Stimulated activated CD4-positive, alpha-beta T cell treated with anti-CD3 and anti-CD28 coated beads, Interleukin-12 subunit alpha, Interleukin-12 subunit beta, amount 100 ng/mL, for 4 hours (primary cell): ENCODE data around the gene FAM161B.
"Not testable (repeated sequence)": the region's sequence is repeated elsewhere in the genome, so short reads cannot be mapped to it uniquely, and the experiment has no call there.

Experiments
- DNase-seq: peaks from one replicate; pipeline ENCODE4 v3.0.0-alpha.2; 2020

The FAM161B gene, protein sequence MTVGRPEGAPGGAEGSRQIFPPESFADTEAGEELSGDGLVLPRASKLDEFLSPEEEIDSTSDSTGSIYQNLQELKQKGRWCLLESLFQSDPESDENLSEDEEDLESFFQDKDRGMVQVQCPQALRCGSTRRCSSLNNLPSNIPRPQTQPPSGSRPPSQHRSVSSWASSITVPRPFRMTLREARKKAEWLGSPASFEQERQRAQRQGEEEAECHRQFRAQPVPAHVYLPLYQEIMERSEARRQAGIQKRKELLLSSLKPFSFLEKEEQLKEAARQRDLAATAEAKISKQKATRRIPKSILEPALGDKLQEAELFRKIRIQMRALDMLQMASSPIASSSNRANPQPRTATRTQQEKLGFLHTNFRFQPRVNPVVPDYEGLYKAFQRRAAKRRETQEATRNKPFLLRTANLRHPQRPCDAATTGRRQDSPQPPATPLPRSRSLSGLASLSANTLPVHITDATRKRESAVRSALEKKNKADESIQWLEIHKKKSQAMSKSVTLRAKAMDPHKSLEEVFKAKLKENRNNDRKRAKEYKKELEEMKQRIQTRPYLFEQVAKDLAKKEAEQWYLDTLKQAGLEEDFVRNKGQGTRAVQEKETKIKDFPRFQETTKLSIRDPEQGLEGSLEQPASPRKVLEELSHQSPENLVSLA

DNA sequence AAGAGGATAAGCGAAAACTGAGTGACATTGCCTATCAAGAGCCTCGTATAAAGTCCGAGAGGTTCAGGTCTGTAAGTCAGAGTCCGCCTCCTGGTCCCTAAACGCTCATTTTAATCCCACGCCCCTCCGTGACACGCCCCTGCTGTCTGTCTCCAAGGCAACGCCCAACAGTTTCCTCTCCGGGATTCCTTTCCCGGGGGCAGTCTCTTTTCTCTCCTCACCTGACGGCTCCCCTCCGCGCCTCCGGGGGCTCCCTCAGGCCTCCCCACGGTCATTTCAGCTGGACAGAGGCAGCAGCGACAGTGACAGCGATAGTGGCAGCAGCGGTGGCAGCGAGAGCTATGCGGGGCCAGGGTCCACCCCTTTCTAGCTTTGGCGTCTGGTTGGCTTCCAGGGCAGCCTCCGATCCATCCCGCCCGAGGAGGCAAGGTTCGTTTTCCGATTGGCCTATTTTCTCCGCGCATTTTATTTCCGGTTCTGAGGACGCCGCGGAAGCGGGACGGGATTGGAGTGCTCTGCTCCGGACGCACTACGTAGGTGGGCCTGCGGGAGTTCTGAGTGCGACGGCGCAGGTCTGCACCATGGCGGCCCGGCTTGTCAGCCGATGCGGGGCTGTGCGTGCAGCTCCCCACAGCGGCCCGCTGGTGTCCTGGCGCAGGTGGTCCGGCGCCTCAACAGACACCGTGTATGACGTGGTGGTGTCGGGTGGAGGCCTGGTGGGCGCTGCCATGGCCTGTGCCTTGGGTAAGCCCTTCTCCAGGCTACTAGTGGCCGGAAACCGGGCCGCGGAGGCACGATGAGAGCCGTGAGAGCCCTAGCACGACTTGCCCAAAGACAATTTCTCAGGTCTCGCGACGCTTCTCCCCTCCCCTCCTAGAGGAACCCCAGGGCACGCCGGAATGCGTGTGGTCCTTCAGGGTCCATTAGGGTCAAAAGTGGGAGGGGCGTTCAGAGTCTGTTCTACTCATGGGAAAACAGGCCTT lies at the start of gene FAM161B, which contains the start of gene COQ6:
Gene FAM161B (minus strand): TSS at position 343 of the 983 bp plus-strand sequence. CDS start 68 bp downstream, at position 275.
Gene COQ6 (plus strand): TSS at position 551 of the 983 bp plus-strand sequence. CDS start 31 bp downstream, at position 582.
- DNase-seq, result peak; percentile 80

DNA sequence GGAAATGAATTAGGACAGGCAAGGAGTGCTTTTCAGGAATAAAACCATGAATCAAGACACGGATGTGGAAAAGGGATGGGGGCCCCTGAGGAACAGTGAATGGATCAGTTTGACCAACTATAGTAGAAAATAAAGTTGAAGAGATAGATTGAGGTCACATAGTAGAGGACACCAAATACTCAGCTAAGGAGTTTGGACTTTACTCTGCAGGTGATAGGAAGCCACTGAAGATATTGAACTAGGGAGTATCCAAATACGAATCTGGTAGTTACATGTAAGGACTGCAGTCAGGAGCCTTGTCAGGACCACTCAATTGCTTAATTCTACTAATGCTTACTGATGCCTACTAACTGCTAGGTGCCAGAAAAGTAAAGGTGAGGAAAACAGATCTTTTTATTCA lies 48.8 kb upstream of the FAM161B start:
- no peak for DNase-seq

DNA sequence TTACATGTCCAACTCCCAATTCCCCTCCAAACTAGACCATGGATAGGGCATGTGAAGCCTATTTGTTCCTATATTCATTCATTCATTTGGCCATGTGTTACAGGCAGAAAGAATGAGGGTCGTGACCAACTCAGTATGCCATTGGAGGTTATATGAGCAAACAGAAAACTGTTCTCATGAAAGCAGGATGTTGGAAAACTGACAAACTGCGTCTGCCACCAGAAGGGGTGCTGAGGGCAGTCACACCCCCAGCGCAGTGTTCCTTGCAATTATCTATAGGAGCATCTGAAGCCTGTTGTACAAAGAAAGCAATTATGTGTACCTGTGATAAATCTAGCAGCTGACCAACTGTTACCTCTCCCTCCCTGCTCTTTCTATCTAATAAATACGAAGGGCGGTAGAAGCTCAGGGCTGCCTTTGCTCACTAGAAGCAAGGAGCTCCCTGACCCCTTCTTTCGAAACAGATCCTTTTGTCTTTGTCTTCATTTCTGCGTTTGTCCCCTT lies 48.1 kb upstream of the FAM161B start:
- no peak for DNase-seq

DNA sequence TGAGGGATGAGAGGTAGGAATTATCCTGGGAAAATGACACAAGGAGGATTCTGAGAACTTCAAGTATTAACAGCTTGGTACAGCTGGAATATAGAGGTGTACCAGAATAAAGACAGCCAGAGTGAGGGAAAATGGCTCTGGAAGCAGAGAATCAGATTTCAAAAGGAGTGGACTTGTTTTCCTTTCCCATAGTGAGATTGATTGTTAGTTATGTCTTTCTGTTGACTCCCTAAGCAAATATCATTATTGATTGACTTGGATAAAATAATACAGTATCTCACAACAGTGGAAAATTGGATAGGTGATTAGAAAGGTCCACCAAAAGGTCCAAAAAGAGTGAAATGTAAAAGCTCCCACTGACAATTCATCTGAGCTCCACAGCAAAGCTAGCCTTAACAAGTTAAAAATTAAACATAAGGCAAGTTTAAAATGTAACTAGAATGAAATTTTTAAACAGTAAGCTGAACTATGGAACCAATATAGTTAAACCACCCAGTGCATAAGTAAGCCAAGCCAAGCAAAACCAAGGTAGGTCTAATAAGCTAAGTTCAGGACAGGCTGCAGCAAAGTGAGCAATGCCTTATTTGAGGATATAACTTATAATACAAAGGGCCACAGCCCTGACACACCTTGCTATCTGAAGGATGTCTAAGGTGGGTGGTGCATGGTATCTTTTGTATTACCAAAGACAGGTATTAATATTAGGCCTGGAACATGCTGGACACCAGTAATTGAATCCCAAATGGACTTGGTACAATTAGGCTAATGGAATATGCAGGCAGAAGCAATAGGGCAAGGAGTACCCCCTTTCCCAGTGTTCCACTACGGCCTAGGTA lies 47.4 kb upstream of the FAM161B start:
- DNase-seq, result no peak

DNA sequence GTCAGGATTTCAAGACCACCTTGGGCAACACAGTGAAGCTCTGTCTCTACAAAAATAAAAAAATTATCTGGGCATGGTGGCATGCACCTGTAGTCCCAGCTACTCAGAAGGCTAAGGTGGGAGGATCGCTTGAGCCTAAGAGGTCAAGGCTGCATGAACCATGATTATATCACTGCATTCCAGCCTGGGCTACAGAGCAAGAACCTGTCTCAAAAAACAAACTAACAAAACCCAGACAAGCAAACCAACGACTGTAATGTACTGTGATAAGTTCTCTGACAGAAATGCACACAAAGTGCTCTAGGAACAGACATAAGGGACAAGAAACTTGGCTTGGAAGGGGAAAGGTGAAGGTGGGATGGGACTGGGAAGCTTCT lies 46.8 kb upstream of the FAM161B start:
- no peak for DNase-seq

DNA sequence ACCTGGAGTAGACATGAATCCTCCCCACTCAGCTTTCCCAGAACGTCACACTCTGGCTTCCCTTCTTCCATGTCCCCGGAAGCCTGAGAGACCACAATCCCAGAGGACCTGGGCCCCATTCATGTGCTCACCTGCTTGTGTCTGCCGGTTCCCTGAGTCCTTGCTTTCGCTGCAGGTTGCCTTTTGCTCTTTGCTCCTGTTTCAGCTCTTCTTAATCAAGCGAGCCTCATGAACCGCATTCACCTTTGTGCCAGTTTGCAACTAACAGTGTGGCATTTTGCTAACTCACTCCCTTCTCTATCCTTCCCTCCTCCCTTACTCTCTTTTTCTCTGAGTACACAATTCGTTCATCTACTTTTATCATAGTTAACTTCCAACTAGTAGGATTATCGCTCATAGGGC lies 46.1 kb upstream of the FAM161B start:
- no peak for DNase-seq

DNA sequence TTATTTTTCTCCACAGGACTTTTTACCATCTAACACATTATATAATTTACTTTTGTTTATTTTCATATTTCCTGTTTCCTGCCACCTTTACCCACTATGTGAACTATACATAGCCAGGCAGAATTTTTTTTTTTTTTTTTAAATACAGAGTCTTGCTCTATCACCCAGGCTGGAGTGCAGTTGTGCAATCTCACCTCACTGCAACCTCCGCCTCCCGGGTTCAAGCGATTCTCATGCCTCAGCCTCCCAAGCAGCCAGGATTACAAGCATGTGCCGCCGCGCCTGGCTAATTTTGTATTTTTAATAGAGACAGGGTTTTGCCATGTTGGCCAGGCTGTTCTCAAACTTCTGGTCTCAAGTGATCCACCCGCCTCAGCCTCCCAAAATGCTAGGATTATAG lies 45.0 kb upstream of the FAM161B start:
- DNase-seq, result not testable (repeated sequence)

DNA sequence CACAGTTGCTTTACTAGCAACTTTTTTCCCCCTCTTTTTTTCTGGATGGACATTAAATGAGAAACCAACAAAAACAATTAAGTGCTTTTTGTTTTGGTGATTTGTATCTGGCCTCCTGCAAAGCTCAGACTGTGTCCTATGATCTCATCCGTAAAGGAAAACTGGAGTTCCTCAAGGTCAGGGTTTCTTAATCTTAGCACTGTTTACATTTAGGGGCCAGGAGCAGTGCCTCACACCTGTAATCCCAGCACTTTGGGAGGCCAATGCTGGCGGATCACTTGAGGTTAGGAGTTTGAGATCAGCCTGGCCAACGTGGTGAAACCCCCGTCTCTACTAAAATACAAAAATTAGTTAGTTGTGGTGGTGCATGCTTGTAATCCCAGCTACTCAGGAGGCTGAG lies 41.2 kb upstream of the FAM161B start:
- DNase-seq, result no peak

DNA sequence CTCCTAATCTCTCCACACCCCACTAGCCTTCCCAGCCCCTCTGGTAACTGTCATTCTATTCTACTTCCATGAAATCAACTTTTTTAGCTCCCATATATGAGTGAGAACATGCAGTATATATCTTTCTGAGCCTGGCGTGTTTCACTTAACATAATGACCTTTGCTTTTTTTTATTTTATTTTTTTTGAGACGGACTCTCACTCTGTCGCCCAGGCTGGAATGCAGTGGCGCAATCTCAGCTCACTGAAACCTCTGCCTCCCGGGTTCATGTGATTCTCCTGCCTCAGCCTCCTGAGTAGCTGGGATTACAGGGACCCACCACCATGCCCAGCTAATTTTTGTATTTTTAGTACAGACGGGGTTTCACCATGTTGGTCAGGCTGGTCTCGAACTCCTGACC lies 38.8 kb upstream of the FAM161B start:
- DNase-seq, result not testable (repeated sequence)

DNA sequence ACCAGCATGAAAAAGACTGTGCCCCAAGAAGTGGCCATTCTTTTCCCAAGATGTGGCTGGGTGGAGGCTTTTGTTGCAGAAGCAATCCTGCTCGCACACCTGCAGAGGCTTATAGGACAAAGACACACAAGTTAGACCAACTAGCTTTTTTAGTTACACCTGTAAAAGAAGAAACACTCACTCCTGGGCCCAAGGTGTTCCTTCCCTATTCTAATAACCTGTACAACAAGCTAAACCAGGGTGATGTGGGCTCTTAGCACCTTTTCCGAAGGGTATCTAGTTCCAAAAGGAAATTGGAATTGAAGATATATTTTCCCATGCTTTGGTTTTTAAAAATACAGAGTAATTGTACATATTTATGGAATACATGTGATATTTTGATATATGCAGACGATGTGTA lies 38.2 kb upstream of the FAM161B start:
- DNase-seq, result no peak

DNA sequence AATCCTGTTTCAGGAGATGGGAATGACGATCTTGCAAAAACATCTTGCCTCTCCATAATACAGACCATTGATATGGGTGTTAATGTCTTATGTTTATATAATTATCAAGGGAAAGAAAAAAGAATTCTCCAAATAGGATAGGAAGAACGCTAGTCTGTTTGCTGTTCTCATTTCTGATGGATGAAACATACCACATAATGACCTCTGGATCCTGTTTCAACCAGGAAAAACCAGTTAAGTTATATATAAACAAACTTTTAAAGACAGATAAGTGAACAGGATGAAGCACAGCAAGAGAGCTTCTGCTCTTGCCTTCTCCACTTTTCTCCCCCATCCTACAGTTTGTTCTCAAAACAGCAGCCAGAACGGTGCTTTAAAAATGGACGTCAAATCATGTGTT lies 28.0 kb upstream of the FAM161B start:
- DNase-seq, result no peak

DNA sequence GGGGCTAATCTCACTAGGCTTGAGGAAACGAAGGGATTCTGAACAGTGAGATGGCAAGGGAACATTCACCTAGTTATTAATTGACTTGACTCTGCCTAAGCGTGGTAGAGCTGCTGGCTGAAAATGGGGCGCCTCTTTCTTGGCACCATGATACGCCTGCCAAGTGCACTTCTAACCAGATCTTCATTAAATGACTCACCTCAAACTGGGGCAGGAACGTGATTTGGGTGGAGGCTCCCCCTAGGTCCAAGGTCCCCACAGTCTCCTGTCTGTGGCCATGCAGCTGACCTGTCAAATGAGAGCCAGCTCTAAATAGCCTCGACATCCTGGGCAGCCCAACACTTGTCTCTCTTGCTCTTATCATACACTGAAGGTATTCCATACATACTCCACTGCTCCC lies 26.2 kb upstream of the FAM161B start:
- no peak for DNase-seq

DNA sequence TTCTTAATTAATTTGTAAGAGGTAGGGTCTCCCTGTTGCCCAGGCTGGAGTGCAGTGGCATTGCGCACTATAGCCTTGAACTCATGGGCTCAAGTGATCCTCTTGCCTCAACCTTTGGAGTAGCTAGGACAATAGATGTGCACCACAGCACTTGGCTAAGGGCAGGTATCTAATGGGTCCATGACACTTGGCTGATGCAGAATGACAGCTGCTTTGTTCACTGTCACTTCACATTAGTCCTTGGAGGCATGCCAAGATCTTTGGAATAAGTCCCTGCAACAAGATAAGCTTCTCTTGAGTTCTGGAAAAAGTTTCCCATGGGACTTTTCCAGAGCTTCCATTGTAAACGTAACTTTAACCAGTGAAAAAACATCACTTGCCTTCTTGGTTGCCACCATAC lies 23.6 kb upstream of the FAM161B start:
- DNase-seq, result no peak

DNA sequence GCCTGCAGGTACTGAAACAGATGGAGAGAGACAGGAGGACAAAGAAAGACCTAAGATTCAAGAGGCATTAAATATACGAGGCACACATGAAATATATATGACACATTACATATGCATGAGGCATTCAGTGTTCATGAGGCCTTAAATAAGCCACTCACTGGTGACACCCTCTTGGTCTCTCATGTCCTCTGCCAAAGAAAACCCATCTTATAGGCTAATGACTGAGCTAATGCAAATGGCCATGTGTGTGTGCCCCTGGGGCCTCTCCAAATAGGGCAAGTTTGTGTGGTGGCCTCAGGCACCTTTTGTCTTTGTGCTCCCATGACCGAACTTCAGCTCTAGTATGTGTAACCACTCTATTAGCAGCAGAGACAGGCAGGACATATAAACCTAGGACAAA lies 19.0 kb upstream of the FAM161B start:
- DNase-seq, result no peak

DNA sequence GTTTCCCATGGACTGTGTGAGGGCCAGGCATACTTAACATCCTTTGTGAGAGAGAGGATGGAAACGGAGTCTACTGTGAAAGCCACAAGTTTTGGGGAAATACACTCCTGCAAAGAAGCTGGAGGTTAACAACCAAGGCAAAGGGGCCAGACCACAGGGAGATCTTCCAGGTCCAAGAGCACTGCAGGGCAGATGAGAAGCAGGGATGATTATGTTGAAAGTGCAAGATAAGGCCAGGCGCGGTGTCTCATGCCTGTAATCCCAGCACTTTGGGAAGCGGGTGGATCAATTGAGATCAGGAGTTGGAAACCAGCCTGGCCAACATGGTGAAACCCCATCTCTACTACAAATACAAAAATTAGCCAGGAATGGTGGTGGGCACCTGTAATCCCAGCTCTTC lies 15.3 kb upstream of the FAM161B start:
- DNase-seq, result no peak

DNA sequence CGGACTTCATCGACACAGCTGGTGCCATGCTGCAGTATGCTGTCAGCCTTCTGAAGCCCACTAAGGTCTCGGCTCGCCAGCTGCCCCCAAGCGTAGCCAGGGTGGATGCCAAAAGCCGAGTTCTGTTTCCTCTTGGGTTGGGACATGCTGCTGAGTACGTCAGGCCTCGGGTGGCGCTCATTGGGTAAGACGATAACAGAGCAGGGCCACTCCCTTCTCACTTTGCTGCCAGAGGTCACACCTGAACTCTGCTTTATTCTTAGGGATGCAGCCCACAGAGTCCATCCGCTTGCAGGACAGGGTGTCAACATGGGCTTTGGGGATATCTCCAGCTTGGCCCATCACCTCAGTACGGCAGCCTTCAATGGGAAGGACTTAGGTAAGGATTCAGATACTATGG lies 11.3 kb upstream of the FAM161B start:
- DNase-seq, result no peak

DNA sequence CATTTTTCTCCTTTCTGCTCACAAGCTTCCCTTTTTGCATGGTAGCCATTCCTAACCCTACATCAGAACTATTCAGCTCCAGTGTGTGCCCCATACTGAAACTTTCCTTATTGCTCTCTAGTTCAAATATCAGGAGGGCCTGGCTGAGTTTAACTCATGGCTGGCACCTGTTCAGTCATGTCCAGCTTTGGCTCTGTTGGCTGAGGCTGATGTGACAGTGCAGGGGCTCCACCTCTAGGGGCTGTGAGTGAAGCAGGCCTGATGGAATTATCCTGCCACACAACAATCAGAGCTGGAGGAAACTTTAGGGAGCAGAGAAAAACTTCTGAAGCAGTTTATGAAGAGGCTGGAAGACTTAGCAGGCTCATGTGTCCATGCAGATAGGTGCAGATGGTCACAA lies 8.7 kb upstream of the FAM161B start:
- DNase-seq, result no peak

DNA sequence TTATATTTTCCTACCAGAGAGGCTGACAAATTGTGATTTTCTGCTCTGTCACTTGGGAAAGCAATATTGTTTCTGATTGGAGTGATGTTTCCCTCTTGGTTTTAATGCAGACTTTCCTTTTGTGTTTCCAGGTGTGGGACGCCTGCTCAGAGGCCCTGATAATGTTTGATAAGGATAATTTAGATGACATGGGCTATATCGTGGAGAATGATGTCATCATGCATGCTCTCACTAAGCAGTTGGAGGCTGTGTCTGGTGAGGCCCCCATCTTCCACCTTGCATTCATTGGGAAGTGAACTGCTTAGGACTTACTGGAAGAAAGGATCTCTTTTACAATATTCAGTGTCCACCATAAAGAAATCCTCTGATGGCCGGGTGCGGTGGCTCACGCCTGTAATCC lies 5.8 kb upstream of the FAM161B start:
- DNase-seq, result no peak

DNA sequence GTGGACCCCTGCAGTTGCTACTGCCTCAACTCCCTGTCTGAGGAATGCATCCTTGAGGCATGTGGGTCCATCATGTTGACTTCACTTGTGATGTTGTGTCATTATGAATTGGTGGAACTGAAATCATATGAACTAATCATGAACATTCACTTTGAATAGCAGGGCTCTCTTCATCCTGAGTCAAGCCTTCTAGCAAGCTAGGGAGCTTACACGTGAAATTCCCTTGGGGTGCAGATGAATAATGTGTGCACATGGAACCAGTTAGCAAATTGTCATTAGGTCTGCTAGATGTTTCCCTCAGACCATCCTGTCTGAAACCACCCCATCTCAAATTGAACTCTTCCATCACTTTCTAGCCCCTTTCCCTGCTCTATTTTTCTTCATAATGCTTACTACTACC lies 3.8 kb upstream of the FAM161B start:
- no peak for DNase-seq

DNA sequence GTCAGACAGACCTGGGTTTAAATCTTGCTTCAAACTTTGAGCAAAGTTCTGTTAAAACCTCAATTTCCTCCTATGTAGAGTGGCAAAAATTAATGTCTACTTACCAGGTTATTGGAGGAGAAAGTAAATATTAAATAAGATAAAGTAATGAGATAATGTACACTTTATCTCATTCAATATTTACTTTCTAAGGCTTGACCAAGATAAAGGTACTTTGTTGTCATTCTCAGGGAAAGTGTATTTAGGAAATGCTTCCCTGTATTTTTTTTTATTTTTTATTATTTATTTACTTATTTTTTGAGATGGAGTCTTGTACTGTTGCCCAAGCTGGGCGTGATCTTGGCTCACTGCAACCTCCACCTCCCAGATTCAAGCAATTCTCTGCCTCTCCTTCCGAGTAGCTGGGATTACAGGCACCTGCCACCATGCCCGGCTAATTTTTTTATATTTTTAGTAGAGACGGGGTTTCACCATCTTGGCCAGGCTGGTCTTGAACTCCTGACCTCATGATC lies 4.7 kb downstream of the FAM161B start:
- DNase-seq, result no peak

DNA sequence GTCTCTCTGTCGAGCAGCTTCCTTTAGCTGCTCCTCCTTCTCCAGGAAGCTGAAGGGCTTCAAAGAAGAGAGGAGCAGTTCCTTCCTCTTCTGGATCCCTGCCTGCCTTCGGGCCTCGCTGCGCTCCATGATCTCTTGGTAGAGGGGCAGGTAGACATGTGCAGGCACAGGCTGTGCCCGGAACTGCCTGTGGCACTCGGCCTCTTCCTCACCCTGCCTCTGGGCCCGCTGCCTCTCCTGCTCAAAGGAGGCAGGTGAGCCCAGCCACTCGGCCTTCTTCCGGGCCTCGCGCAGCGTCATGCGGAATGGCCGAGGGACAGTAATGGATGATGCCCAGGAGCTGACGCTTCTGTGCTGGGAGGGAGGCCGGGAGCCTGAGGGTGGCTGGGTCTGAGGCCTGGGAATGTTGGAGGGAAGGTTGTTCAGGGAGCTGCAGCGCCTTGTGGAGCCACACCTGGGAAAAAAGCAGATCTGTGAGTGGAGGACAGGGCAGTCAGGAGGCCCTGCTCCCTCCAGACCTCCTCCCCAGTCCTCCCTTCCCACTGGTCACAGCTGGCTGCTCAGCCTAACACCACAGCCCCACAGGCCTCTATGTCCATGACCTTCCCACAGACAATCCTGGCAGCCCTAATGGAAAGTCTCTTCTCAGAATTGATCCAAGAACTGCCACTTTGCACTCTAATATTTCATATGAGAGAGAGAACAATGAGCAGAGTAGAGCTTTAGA lies 5.3 kb downstream of the FAM161B start:
- DNase-seq, result no peak
